HUES6 (cell line): ENCODE results near the gene KRI1.

ENCODE experiments used
- H3K27ac ChIP-seq: 2 replicates; pipeline ENCODE4 v1.7.0; 2013; ENCODE audit warnings: low read depth, mild to moderate bottlenecking, low read length, inconsistent platforms
- H3K27me3 ChIP-seq: 2 replicates; pipeline ENCODE4 v1.6.1; 2013; ENCODE audit warnings: low read length; ENCODE audit not compliant: control insufficient read depth, insufficient read depth
- H3K36me3 ChIP-seq: 2 replicates; pipeline ENCODE4 v1.6.1; 2013; ENCODE audit warnings: low read length; ENCODE audit not compliant: control insufficient read depth, insufficient read depth
- H3K4me1 ChIP-seq: 2 replicates; pipeline ENCODE4 v1.6.1; 2013; ENCODE audit warnings: low read length; ENCODE audit not compliant: control insufficient read depth, insufficient read depth
- H3K4me3 ChIP-seq: 2 replicates; pipeline ENCODE4 v1.5.1; 2013; ENCODE audit warnings: low read depth, low read length
- H3K9ac ChIP-seq: one replicate; pipeline ENCODE4 v1.6.1; 2013; ENCODE audit warnings: mild to moderate bottlenecking, low read length
- H3K9me3 ChIP-seq: 2 replicates; pipeline ENCODE4 v1.6.1; 2013; ENCODE audit warnings: low read depth, low read length; ENCODE audit not compliant: control insufficient read depth, insufficient read depth

Gene KRI1

GRCh38 chr19:10565567-10566407, at the start of gene KRI1:
KRI1 (minus strand) TSS chr19:10566010; CDS start chr19:10565999, 11 bp downstream.
- peaks cover 22% of the 10 kb centered on the region for H3K36me3 ChIP-seq
- H3K9me3 ChIP-seq = no peaks in the 10 kb centered on the region
- peaks cover 15% of the 10 kb centered on the region; the same call in 1 of the 2 replicates for H3K4me1 ChIP-seq
- H3K9ac ChIP-seq = peak within 1 kb of the TSS; percentile 86
- peak within 1 kb of the TSS; percentile 86 for H3K4me3 ChIP-seq
- peaks cover 20% of the 10 kb centered on the region for H3K27me3 ChIP-seq
- H3K27ac ChIP-seq = peak within 1 kb of the TSS; percentile 62; the same call in 1 of the 2 replicates

- Histone ChIP-seq H3K4me3 (no peak overlapping the region), H3K4me1 (no peaks in the 10 kb centered on the region), H3K27me3 (no peaks in the 10 kb centered on the region), H3K36me3 (no peaks in the 10 kb centered on the region), H3K9me3 (no peaks in the 10 kb centered on the region), H3K27ac (no peak overlapping the region), H3K9ac (no peak overlapping the region)
These were observed 46.8 kb upstream of the KRI1 start for GRCh38 chr19:10612499-10613119.

- H3K4me1 ChIP-seq = no peaks in the 10 kb centered on the region
- H3K27me3 ChIP-seq = no peaks in the 10 kb centered on the region
- H3K9ac ChIP-seq = no peak overlapping the region
- no peak overlapping the region for H3K27ac ChIP-seq
- no peaks in the 10 kb centered on the region for H3K9me3 ChIP-seq
- H3K4me3 ChIP-seq = no peak overlapping the region
- H3K36me3 ChIP-seq = no peaks in the 10 kb centered on the region
These were observed 46.1 kb upstream of the KRI1 start for GRCh38 chr19:10611907-10612306.

GRCh38 chr19:10604460-10604980, 38.7 kb upstream of the KRI1 start:
- no peaks in the 10 kb centered on the region for H3K27me3 ChIP-seq
- no peaks in the 10 kb centered on the region for H3K36me3 ChIP-seq
- H3K9ac ChIP-seq = no peak overlapping the region
- H3K9me3 ChIP-seq = no peaks in the 10 kb centered on the region
- peaks cover 19% of the 10 kb centered on the region for H3K4me1 ChIP-seq
- H3K4me3 ChIP-seq = no peak overlapping the region; the same call in 1 of the 2 replicates
- no peak overlapping the region for H3K27ac ChIP-seq

- H3K4me3 ChIP-seq = peak overlapping the region; percentile 99
- peak overlapping the region; percentile 94 for H3K9ac ChIP-seq
- no peaks in the 10 kb centered on the region for H3K27me3 ChIP-seq
- H3K9me3 ChIP-seq = no peaks in the 10 kb centered on the region
- H3K27ac ChIP-seq = no peak overlapping the region; the same call in 1 of the 2 replicates
- H3K4me1 ChIP-seq = peaks cover 19% of the 10 kb centered on the region
- H3K36me3 ChIP-seq = no peaks in the 10 kb centered on the region
These were observed 38.2 kb upstream of the KRI1 start for GRCh38 chr19:10603873-10604459.

GRCh38 chr19:10603084-10603872, 37.5 kb upstream of the KRI1 start:
- Histone ChIP-seq H3K27ac (peak overlapping the region; percentile 83; the same call in 1 of the 2 replicates), H3K27me3 (no peaks in the 10 kb centered on the region), H3K36me3 (no peaks in the 10 kb centered on the region), H3K9ac (peak overlapping the region; percentile 94), H3K4me1 (peaks cover 19% of the 10 kb centered on the region), H3K4me3 (peak overlapping the region; percentile 99), H3K9me3 (no peaks in the 10 kb centered on the region)

- peak overlapping the region; percentile 94 for H3K9ac ChIP-seq
- peak overlapping the region; percentile 83; the same call in 1 of the 2 replicates for H3K27ac ChIP-seq
- peaks cover 19% of the 10 kb centered on the region for H3K4me1 ChIP-seq
- H3K36me3 ChIP-seq = no peaks in the 10 kb centered on the region
- peak overlapping the region; percentile 99 for H3K4me3 ChIP-seq
- H3K9me3 ChIP-seq = no peaks in the 10 kb centered on the region
- no peaks in the 10 kb centered on the region for H3K27me3 ChIP-seq
These were observed 36.7 kb upstream of the KRI1 start for GRCh38 chr19:10602330-10603083.

GRCh38 chr19:10601999-10602329, 36.2 kb upstream of the KRI1 start:
- Histone ChIP-seq H3K36me3 (no peaks in the 10 kb centered on the region), H3K27ac (no peak overlapping the region), H3K4me3 (peak overlapping the region; percentile 37; the same call in 1 of the 2 replicates), H3K9ac (no peak overlapping the region), H3K27me3 (no peaks in the 10 kb centered on the region), H3K9me3 (no peaks in the 10 kb centered on the region), H3K4me1 (peaks cover 19% of the 10 kb centered on the region)

GRCh38 chr19:10600149-10600548, 34.3 kb upstream of the KRI1 start:
- Histone ChIP-seq H3K4me3 (no peak overlapping the region), H3K4me1 (peaks cover 19% of the 10 kb centered on the region), H3K36me3 (no peaks in the 10 kb centered on the region)

More at GRCh38 chr19:10600149-10600548, 34.3 kb upstream of the KRI1 start:
- Histone ChIP-seq H3K27ac (no peak overlapping the region), H3K9me3 (no peaks in the 10 kb centered on the region), H3K27me3 (no peaks in the 10 kb centered on the region), H3K9ac (no peak overlapping the region)
